Measurements from ENCODE around the gene GRB2.
"Not testable (repeated sequence)": the region's sequence is repeated elsewhere in the genome, so short reads cannot be mapped to it uniquely, and the experiment has no call there.

GRB2 gene

GRCh38 chr17:75384751-75385150, 20.7 kb downstream of the GRB2 start:
- DNase-seq, result no peak

- no peak for DNase-seq
Measured at GRCh38 chr17:75383842-75384195, 21.7 kb downstream of the GRB2 start.

GRCh38 chr17:75380750-75381149, 24.7 kb downstream of the GRB2 start:
- DNase-seq, result no peak

GRCh38 chr17:75380315-75380714, 25.2 kb downstream of the GRB2 start:
- no peak for DNase-seq

- not testable (repeated sequence) for DNase-seq
Measured at GRCh38 chr17:75379426-75379825, 26.1 kb downstream of the GRB2 start.

- DNase-seq, result no peak
Measured at GRCh38 chr17:75373280-75373679, 32.2 kb downstream of the GRB2 start.

GRCh38 chr17:75371981-75372380, 33.5 kb downstream of the GRB2 start:
- DNase-seq, result no peak

- peak; percentile 38 to 44 for DNase-seq
Measured at GRCh38 chr17:75371339-75371738, 34.1 kb downstream of the GRB2 start.

GRCh38 chr17:75370286-75370915, 35.1 kb downstream of the GRB2 start:
- no peak for DNase-seq

- DNase-seq, result not testable (repeated sequence)
Measured at GRCh38 chr17:75367838-75368789, 37.4 kb downstream of the GRB2 start.

- DNase-seq, result no peak
Measured at GRCh38 chr17:75367312-75367711, 38.2 kb downstream of the GRB2 start.

- DNase-seq, result no peak
Measured at GRCh38 chr17:75366432-75366831, 39.0 kb downstream of the GRB2 start.

- no peak for DNase-seq
Measured at GRCh38 chr17:75365931-75366275, 39.6 kb downstream of the GRB2 start.

- no peak for DNase-seq
Measured at GRCh38 chr17:75365009-75365930, 40.2 kb downstream of the GRB2 start.

- no peak for DNase-seq
Measured at GRCh38 chr17:75364078-75364477, 41.4 kb downstream of the GRB2 start.

GRCh38 chr17:75361996-75362395, 43.5 kb downstream of the GRB2 start:
- DNase-seq, result no peak

- DNase-seq, result peak in 1 of 2 experiments; percentile 38
Measured at GRCh38 chr17:75361344-75361743, 44.1 kb downstream of the GRB2 start.

- DNase-seq, result no peak
Measured at GRCh38 chr17:75356260-75356937, 49.1 kb downstream of the GRB2 start.

- no peak for DNase-seq
Measured at GRCh38 chr17:75353176-75353575, 52.3 kb downstream of the GRB2 start.

- peak in 1 of 2 experiments; percentile 31 for DNase-seq
Measured at GRCh38 chr17:75352079-75352569, 53.4 kb downstream of the GRB2 start.

GRCh38 chr17:75350706-75351105, 54.8 kb downstream of the GRB2 start:
- no peak for DNase-seq

- no peak for DNase-seq
Measured at GRCh38 chr17:75350029-75350428, 55.4 kb downstream of the GRB2 start.
